Liver (tissue), 3 donors: Measurements from ENCODE around the gene QKI.

ENCODE experiments used
- ATF3 ChIP-seq: IDR thresholded peaks from 2 replicates; pipeline ENCODE4 v1.6.1; 2016; ENCODE audit warnings: antibody characterized with exemption
- CTCF ChIP-seq: fragments of 150-350 bp; IDR thresholded peaks from 2 replicates; pipeline ENCODE4 v1.5.1; 2017; ENCODE audit warnings: improper control_type of control experiment, low read depth, low read length; ENCODE audit not compliant: missing input control
- EGR1 ChIP-seq, 2 donors: IDR thresholded peaks; 2 replicates each; pipeline ENCODE4 v1.6.1; 2016 to 2018; ENCODE audit warnings: antibody characterized with exemption in 2 of 2, low read depth in 2 of 2
- FOXA2 ChIP-seq: IDR thresholded peaks from 2 replicates; pipeline ENCODE4 v1.6.1; 2016; ENCODE audit warnings: antibody characterized with exemption
- GABPA ChIP-seq, 2 donors: IDR thresholded peaks in 1 of 2; conservative IDR thresholded peaks in 1 of 2; 2 replicates each; pipeline ENCODE4 v1.6.1; 2016; ENCODE audit warnings: antibody characterized with exemption in 2 of 2, mild to moderate bottlenecking in 1 of 2, moderate library complexity in 1 of 2
- HNF4A ChIP-seq, 2 donors: conservative IDR thresholded peaks; 2 replicates each; pipeline ENCODE4 v1.6.1; 2016; ENCODE audit warnings: antibody characterized with exemption in 2 of 2, mild to moderate bottlenecking in 2 of 2
- JUND ChIP-seq, 2 donors: IDR thresholded peaks; 2 replicates each; pipeline ENCODE4 v1.6.1; 2016; ENCODE audit warnings: antibody characterized with exemption in 2 of 2
- RAD21 ChIP-seq, 2 donors: IDR thresholded peaks; 2 replicates each; pipeline ENCODE4 v1.6.1; 2016; ENCODE audit warnings: antibody characterized with exemption in 2 of 2, mild to moderate bottlenecking in 2 of 2
- REST ChIP-seq: IDR thresholded peaks from 2 replicates; pipeline ENCODE4 v1.6.1; 2016; ENCODE audit warnings: antibody characterized with exemption, mild to moderate bottlenecking
- RXRA ChIP-seq, 2 donors: IDR thresholded peaks; 2 replicates each; pipeline ENCODE4 v1.6.1; 2017 to 2018; ENCODE audit warnings: antibody characterized with exemption in 2 of 2, mild to moderate bottlenecking in 1 of 2
- TAF1 ChIP-seq: conservative IDR thresholded peaks from 2 replicates; pipeline ENCODE4 v1.6.1; 2016; ENCODE audit warnings: antibody characterized with exemption, mild to moderate bottlenecking
- YY1 ChIP-seq: IDR thresholded peaks from 2 replicates; pipeline ENCODE4 v1.6.1; 2016; ENCODE audit warnings: antibody characterized with exemption, mild to moderate bottlenecking
- ZBTB33 ChIP-seq: IDR thresholded peaks from 2 replicates; pipeline ENCODE4 v1.6.1; 2016; ENCODE audit warnings: antibody characterized with exemption
- donor health status: healthy.
- donor health status: healthy.

GRCh38 chr6:163429858-163430448, 15.4 kb downstream of the QKI start:
- no peak for TF ChIP-seq ATF3
- TF ChIP-seq CTCF, result no peak
- no peak for TF ChIP-seq TAF1
- TF ChIP-seq RAD21 (IDR thresholded peaks at IDR 0.05), result no peak
- no peak for TF ChIP-seq YY1
- TF ChIP-seq GABPA (IDR thresholded peaks at IDR 0.05 in 1 of 2, conservative IDR thresholded peaks at IDR 0.05 in 1 of 2), result no peak
- TF ChIP-seq FOXA2, result no peak
- TF ChIP-seq EGR1 (IDR thresholded peaks at IDR 0.05; ENCODE audit: low read depth in 2 of 2), result no peak
- TF ChIP-seq REST, result no peak
- TF ChIP-seq ZBTB33, result no peak
- no peak for TF ChIP-seq JUND (IDR thresholded peaks at IDR 0.05)
- TF ChIP-seq HNF4A (conservative IDR thresholded peaks at IDR 0.05), result no peak
- no peak for TF ChIP-seq RXRA (IDR thresholded peaks at IDR 0.05)
